Mammary epithelial cell (primary cell): ENCODE data around the gene GNA12.

Source experiments
- CTCF ChIP-seq, 2 donors: IDR thresholded peaks in 1 of 2; conservative IDR thresholded peaks in 1 of 2; 2 replicates each; pipeline ENCODE4 v1.5.1; 2011 to 2012; ENCODE audit warnings: inconsistent platforms in 2 of 2, low read length in 2 of 2, mild to moderate bottlenecking in 2 of 2, control low read depth in 1 of 2, low read depth in 1 of 2; ENCODE audit not compliant: insufficient read depth in 1 of 2; ENCODE audit errors: extremely low read depth in 1 of 2
- EZH2 ChIP-seq: IDR thresholded peaks from 2 replicates; pipeline ENCODE4 v1.6.1; 2012; ENCODE audit warnings: low read length, inconsistent platforms, borderline replicate concordance

- TF ChIP-seq CTCF (conservative IDR thresholded peaks at IDR 0.05 in 1 of 2, IDR thresholded peaks at IDR 0.05 in 1 of 2; ENCODE audit: extremely low read depth in 1 of 2, insufficient read depth in 1 of 2, low read depth in 1 of 2, low read length in 2 of 2) (no peak), EZH2 (no peak)
Observed at GRCh38 chr7:2882111-2882510, 38.0 kb upstream of the GNA12 start.
